Smooth muscle cell (in vitro differentiated cells): Measurements from ENCODE around the gene FCER2. TPM values are rescaled to one million over a fixed set of nuclear protein-coding genes. Genes with fewer than 3 reads are reported as not detected.

Experiments used
- DNase-seq: peaks from one replicate; lab custom pipeline; 2025; ENCODE audit not compliant: unreplicated experiment; lab: John Stamatoyannopoulos, UW
- H2AFZ ChIP-seq: fragments of 200-600 bp; sonication (generic); 2 replicates; pipeline ENCODE4 v1.6.0; 2016; ENCODE audit warnings: antibody characterized with exemption, low read depth, mild to moderate bottlenecking
- H3F3A ChIP-seq: fragments of 200-600 bp; sonication (generic); 2 replicates; pipeline ENCODE4 v1.6.0; 2017; ENCODE audit warnings: antibody characterized with exemption, low read depth
- H3K27ac ChIP-seq: fragments of 200-600 bp; sonication (generic); 2 replicates; pipeline ENCODE4 v1.5.1; 2016; ENCODE audit warnings: low read depth, mild to moderate bottlenecking
- H3K27me3 ChIP-seq: fragments of 200-600 bp; sonication (generic); 2 replicates; pipeline ENCODE4 v1.6.1; 2016; ENCODE audit warnings: low read depth, mild to moderate bottlenecking
- H3K36me3 ChIP-seq: fragments of 200-600 bp; sonication (generic); 2 replicates; pipeline ENCODE4 v1.5.1; 2016; ENCODE audit warnings: low read depth
- H3K4me1 ChIP-seq: fragments of 200-600 bp; sonication (generic); 2 replicates; pipeline ENCODE4 v1.5.1; 2016; ENCODE audit warnings: low read depth
- H3K4me2 ChIP-seq: fragments of 200-600 bp; sonication (generic); 2 replicates; pipeline ENCODE4 v1.6.0; 2016; ENCODE audit warnings: mild to moderate bottlenecking
- H3K4me3 ChIP-seq: fragments of 200-600 bp; sonication (generic); 2 replicates; pipeline ENCODE4 v1.5.1; 2016; ENCODE audit warnings: mild to moderate bottlenecking
- H3K79me2 ChIP-seq: fragments of 200-600 bp; sonication (generic); 2 replicates; pipeline ENCODE4 v1.6.0; 2016; ENCODE audit warnings: low read depth, mild to moderate bottlenecking
- H3K9ac ChIP-seq: fragments of 200-600 bp; sonication (generic); 2 replicates; pipeline ENCODE4 v1.6.0; 2016; ENCODE audit warnings: low read depth
- H3K9me3 ChIP-seq: fragments of 200-600 bp; sonication (generic); replicated peaks from 2 replicates; pipeline ENCODE4 v1.5.1; 2016; ENCODE audit warnings: low read depth
- H4K20me1 ChIP-seq: fragments of 200-600 bp; sonication (generic); 2 replicates; pipeline ENCODE4 v1.6.0; 2016; ENCODE audit warnings: low read depth
- CTCF ChIP-seq: fragments of 200-600 bp; sonication (generic); IDR thresholded peaks from 2 replicates; pipeline ENCODE4 v1.5.1; 2017; ENCODE audit warnings: borderline replicate concordance, mild to moderate bottlenecking, antibody characterized with exemption; ENCODE audit not compliant: insufficient read depth, poor library complexity, severe bottlenecking
- WGBS: methylation state at CpG from one replicate; pipeline ENCODE4 v1.1.7; 2016; ENCODE audit warnings: low lambda C conversion rate; 5-methylcytosine and 5-hydroxymethylcytosine counted together
- polyA plus RNA-seq: library from polyadenylated mRNA; unstranded; fragments of >200 nt; fragmentation: Nextera tagmentation; extraction: Ambion mirVana; gene quantifications from 2 replicates; pipeline ENCODE4 v1.2.1, GENCODE V29; 2016
- total RNA-seq: library from RNA; depleted of rRNA; stranded (reverse); fragments of >200 nt; gene quantifications from 2 replicates; pipeline ENCODE4 v1.2.3, GENCODE V29; 2014

Gene FCER2
- total and polyA plus RNA-seq, 2 experiments from 2014 or later = not detected

DNA sequence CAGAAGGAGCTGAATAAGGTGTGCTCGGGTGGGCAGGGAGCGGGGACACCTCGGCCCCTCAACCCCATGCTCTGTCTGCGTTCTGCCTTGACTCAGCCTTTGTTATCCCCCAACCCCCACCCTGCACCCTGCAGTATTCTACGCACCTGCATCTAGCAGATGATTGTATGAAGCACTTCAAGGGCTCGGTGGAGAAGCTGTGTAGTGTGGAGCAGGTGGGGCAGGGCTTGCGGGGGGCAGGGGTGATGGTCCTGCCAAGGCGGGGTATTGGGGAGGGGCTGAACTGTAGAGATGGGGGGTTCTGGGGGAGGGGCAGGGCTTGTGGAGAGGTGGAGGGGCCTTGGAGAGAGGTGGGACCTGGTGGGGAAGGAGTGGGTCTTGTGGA is 58.9 kb downstream of the FCER2 start:
- H3K9me3 ChIP-seq = no peaks in the 10 kb centered on the region
- H3K4me2 ChIP-seq = no peak overlapping the region
- no peaks in the 10 kb centered on the region for H4K20me1 ChIP-seq
- H3K27ac ChIP-seq = no peak overlapping the region
- TF ChIP-seq CTCF = no peak
- no peaks in the 10 kb centered on the region for H3K4me1 ChIP-seq
- peaks cover under 1% of the 10 kb centered on the region for H3K27me3 ChIP-seq
- H3K9ac ChIP-seq = no peak overlapping the region
- H3F3A ChIP-seq = no peaks in the 10 kb centered on the region
- no peak for DNase-seq
- WGBS = 96% methylated on average over 8 of the region's 8 CpGs
- H2AFZ ChIP-seq = no peak overlapping the region
- H3K36me3 ChIP-seq = no peaks in the 10 kb centered on the region
- no peak overlapping the region for H3K4me3 ChIP-seq
- H3K79me2 ChIP-seq = no peaks in the 10 kb centered on the region

- 95% methylated on average over 25 of the region's 27 CpGs for WGBS
- H2AFZ ChIP-seq = no peak overlapping the region
- no peaks in the 10 kb centered on the region for H3F3A ChIP-seq
- no peaks in the 10 kb centered on the region for H4K20me1 ChIP-seq
- no peaks in the 10 kb centered on the region for H3K9me3 ChIP-seq
- no peak for TF ChIP-seq CTCF
- no peak for DNase-seq
- H3K36me3 ChIP-seq = no peaks in the 10 kb centered on the region
- peaks cover 6% of the 10 kb centered on the region for H3K27me3 ChIP-seq
- no peak overlapping the region for H3K4me3 ChIP-seq
- H3K4me2 ChIP-seq = no peak overlapping the region
- H3K9ac ChIP-seq = no peak overlapping the region
- H3K27ac ChIP-seq = no peak overlapping the region
- H3K79me2 ChIP-seq = no peaks in the 10 kb centered on the region
- H3K4me1 ChIP-seq = no peaks in the 10 kb centered on the region
Measured at GRCh38 chr19:7642295-7643030, 59.5 kb downstream of the FCER2 start.

- Histone ChIP-seq H3K27ac (no peak overlapping the region), H3K4me3 (no peak overlapping the region), H3K4me1 (no peaks in the 10 kb centered on the region), H3F3A (no peaks in the 10 kb centered on the region), H2AFZ (no peak overlapping the region), H3K4me2 (no peak overlapping the region), H3K36me3 (no peaks in the 10 kb centered on the region), H3K79me2 (no peaks in the 10 kb centered on the region), H3K9me3 (no peaks in the 10 kb centered on the region), H3K9ac (no peak overlapping the region), H3K27me3 (peaks cover 13% of the 10 kb centered on the region), H4K20me1 (no peaks in the 10 kb centered on the region)
- 94% methylated on average over 40 of the region's 43 CpGs for WGBS
- no peak for TF ChIP-seq CTCF
- no peak for DNase-seq
Measured at GRCh38 chr19:7641290-7642276, 60.3 kb downstream of the FCER2 start.
